ENCODE data around the gene AP4S1.
"Not testable (repeated sequence)": the region's sequence is repeated elsewhere in the genome, so short reads cannot be mapped to it uniquely, and the experiment has no call there.

GRCh38 chr14:31095817-31096216 is 70.4 kb downstream of the AP4S1 start:
- TF ChIP-seq, protein P1, sequence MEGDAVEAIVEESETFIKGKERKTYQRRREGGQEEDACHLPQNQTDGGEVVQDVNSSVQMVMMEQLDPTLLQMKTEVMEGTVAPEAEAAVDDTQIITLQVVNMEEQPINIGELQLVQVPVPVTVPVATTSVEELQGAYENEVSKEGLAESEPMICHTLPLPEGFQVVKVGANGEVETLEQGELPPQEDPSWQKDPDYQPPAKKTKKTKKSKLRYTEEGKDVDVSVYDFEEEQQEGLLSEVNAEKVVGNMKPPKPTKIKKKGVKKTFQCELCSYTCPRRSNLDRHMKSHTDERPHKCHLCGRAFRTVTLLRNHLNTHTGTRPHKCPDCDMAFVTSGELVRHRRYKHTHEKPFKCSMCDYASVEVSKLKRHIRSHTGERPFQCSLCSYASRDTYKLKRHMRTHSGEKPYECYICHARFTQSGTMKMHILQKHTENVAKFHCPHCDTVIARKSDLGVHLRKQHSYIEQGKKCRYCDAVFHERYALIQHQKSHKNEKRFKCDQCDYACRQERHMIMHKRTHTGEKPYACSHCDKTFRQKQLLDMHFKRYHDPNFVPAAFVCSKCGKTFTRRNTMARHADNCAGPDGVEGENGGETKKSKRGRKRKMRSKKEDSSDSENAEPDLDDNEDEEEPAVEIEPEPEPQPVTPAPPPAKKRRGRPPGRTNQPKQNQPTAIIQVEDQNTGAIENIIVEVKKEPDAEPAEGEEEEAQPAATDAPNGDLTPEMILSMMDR (IDR thresholded peaks at IDR 0.05) = not testable (repeated sequence)
- not testable (repeated sequence) for TF ChIP-seq POLR2A (IDR thresholded peaks at IDR 0.05)
